Measurements from ENCODE around the gene SIPA1.
"Not testable (repeated sequence)": the region's sequence is repeated elsewhere in the genome, so short reads cannot be mapped to it uniquely, and the experiment has no call there.

Gene SIPA1

DNA sequence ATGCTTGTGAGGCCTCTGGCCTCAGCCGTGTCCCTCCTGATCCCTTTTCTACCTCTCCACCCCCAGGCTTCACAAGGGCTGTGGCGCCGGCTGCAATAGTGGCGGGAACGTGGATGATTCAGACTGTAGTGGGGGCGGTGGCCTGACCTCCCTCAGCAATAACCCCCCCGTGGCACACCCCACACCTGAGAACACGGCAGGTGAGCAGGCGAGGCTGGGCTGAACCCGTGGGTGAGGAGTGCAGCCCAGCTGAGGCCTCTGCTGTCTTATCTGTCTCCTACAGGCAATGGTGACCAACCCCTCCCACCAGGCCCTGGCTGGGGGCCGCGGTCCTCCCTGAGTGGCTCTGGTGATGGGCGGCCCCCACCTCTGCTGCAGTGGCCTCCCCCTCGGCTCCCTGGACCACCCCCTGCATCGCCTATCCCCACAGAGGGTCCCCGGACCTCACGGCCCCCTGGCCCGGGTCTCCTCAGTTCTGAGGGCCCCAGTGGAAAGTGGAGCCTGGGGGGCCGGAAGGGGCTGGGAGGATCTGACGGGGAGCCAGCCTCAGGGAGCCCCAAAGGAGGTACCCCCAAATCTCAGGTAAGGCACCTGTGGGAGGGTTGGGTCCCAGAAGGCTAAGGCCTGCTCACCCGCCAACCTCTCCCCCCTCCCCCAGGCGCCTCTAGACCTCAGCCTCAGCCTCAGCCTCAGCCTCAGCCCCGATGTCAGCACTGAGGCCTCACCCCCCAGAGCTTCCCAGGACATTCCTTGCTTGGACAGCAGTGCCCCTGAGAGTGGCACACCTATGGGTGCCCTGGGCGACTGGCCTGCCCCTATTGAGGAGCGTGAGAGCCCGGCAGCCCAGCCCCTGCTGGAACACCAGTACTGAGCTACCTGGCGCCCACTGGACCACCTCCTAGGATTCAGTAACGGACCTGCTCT, 1.5 kb upstream of the SIPA1 start:
- Histone ChIP-seq H3K27ac (ENCODE audit: low read depth, low read length) (no peak overlapping the region), H3K9me3 (ENCODE audit: control insufficient read depth in 1 of 2, low read length in 2 of 2) (no peaks in the 10 kb centered on the region), H3K4me1 (ENCODE audit: control insufficient read depth in 1 of 2, insufficient read depth in 2 of 2, low read length in 2 of 2) (peaks cover 17 to 30% of the 10 kb centered on the region in 2 donors), H3K4me3 (ENCODE audit: low read depth in 1 of 2, low read length in 2 of 2) (no peak overlapping the region), H3K36me3 (ENCODE audit: control insufficient read depth in 1 of 2, insufficient read depth in 2 of 2, low read length in 2 of 2) (peaks cover 20 to 52% of the 10 kb centered on the region in 2 donors), H3K27me3 (ENCODE audit: control insufficient read depth in 1 of 2, insufficient read depth in 2 of 2, low read length in 2 of 2) (no peaks in the 10 kb centered on the region), H3K9ac (ENCODE audit: low read depth in 1 of 2, low read length in 2 of 2) (no peak overlapping the region)

DNA sequence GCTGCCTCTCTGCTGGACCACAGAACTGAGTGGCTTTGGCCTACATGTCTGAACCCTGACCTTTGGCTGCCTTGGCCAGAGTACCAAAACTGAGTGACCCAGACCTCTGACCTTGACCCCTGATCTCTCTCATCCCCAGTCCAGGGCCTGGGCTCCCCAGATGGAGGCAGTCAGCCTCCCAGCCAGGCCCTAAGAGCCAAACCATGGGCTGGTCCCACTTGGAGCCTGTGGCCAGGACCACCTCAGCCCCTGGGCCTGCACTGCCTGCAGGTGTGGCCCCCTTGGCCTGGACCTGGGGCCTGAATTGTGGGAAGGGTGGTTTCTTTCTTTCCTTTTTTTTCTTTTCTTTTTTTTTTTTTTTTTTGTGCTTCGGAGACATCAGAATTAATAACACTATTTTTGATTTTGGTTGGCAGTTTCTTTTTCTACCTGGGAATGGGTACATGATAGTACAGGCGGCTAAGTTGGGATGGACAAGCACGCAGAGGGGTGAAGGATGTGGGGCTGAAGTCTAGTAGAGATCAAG, 806 bp upstream of the SIPA1 start:
- H3K9ac ChIP-seq (ENCODE audit: low read depth in 1 of 2, low read length in 2 of 2) = peak overlapping the region in 1 of 2 donors; percentile 81
- peaks cover 20 to 33% of the 10 kb centered on the region in 2 donors for H3K4me1 ChIP-seq (ENCODE audit: control insufficient read depth in 1 of 2, insufficient read depth in 2 of 2, low read length in 2 of 2)
- H3K36me3 ChIP-seq (ENCODE audit: control insufficient read depth in 1 of 2, insufficient read depth in 2 of 2, low read length in 2 of 2) = peaks cover 20 to 47% of the 10 kb centered on the region in 2 donors

DNA sequence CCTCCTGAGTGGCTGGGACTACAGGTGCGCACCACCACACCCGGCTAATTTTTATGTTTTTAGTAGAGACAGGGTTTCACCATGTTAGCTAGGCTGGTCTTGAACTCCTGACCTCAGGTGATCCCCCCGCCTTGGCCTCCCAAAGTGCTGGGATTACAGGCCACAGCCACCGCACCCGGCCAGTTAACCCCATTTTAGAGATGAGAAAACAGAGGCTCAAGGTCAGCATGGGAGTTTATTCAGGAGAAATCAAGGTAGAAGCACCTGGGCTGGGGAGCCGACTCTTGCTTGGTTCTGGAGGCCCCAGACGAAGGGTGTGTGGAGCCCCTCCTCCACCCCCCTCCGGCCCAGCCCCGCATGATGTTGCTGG, 1.3 kb downstream of the SIPA1 start:
- Histone ChIP-seq H3K36me3 (ENCODE audit: control insufficient read depth in 1 of 2, insufficient read depth in 2 of 2, low read length in 2 of 2) (peaks cover 19 to 33% of the 10 kb centered on the region in 2 donors), H3K4me3 (ENCODE audit: low read depth in 1 of 2, low read length in 2 of 2) (peak overlapping the region; percentile 52 to 80), H3K4me1 (ENCODE audit: control insufficient read depth in 1 of 2, insufficient read depth in 2 of 2, low read length in 2 of 2) (peaks cover 20 to 39% of the 10 kb centered on the region in 2 donors)
- not testable (repeated sequence) for H3K27me3 ChIP-seq (ENCODE audit: control insufficient read depth in 1 of 2, insufficient read depth in 2 of 2, low read length in 2 of 2); H3K27ac ChIP-seq (ENCODE audit: low read depth, low read length); H3K9ac ChIP-seq (ENCODE audit: low read depth in 1 of 2, low read length in 2 of 2); H3K9me3 ChIP-seq (ENCODE audit: control insufficient read depth in 1 of 2, low read length in 2 of 2)

More for the DNA sequence above, 806 bp upstream of the SIPA1 start:
- Histone ChIP-seq H3K4me3 (ENCODE audit: low read depth in 1 of 2, low read length in 2 of 2) (peak overlapping the region in 1 of 2 donors; percentile 40), H3K27me3 (ENCODE audit: control insufficient read depth in 1 of 2, insufficient read depth in 2 of 2, low read length in 2 of 2) (no peaks in the 10 kb centered on the region), H3K9me3 (ENCODE audit: control insufficient read depth in 1 of 2, low read length in 2 of 2) (no peaks in the 10 kb centered on the region), H3K27ac (ENCODE audit: low read depth, low read length) (no peak overlapping the region)

DNA sequence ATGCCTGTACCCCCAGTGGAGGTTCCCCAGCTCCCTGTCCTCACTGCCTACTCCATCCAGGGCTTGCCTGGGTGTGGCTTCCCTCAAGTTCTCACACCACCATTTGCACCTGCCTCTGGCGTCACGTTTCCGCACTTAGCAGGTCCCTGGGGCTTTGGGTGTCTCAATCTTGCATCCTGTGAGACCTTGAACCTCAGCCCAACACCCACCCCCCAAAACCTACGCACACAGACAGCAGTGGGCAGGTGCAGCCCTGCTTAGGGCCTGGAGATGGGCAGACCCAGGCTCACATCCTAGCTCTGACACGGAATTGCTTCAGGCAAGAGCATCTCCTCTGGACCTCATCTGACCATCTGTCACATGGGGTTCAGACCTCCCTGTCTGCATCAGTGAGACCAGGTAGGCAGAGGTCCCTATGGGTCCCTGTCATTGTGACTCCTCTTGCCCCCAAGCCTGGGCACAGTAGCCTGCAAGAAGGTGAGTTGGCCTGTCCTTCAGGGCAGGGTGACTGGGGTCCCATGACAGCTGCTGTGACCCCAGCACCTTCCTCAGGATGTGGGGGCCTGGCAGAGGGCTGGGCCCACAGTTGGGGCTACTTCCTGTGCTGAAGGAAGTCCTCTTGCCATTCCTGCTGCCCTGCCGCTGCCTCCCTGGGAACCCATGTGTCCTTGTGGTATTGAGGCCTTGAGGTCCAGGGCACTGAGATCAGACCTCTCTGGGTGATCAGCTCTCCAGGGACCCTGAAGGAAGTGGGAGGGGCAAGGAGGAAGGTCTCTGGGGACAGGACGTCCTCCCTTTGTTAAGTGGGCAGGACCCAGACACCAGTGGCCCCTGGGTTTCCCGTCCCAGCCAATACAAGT, 2.0 kb downstream of the SIPA1 start:
- Histone ChIP-seq H3K9ac (ENCODE audit: low read depth in 1 of 2, low read length in 2 of 2) (peak overlapping the region; percentile 26 to 61), H3K4me3 (ENCODE audit: low read depth in 1 of 2, low read length in 2 of 2) (peak overlapping the region; percentile 48 to 52), H3K36me3 (ENCODE audit: control insufficient read depth in 1 of 2, insufficient read depth in 2 of 2, low read length in 2 of 2) (peaks cover 13 to 26% of the 10 kb centered on the region in 2 donors), H3K27me3 (ENCODE audit: control insufficient read depth in 1 of 2, insufficient read depth in 2 of 2, low read length in 2 of 2) (no peaks in the 10 kb centered on the region), H3K9me3 (ENCODE audit: control insufficient read depth in 1 of 2, low read length in 2 of 2) (no peaks in the 10 kb centered on the region), H3K27ac (ENCODE audit: low read depth, low read length) (peak overlapping the region; percentile 84), H3K4me1 (ENCODE audit: control insufficient read depth in 1 of 2, insufficient read depth in 2 of 2, low read length in 2 of 2) (peaks cover 20 to 43% of the 10 kb centered on the region in 2 donors)

DNA sequence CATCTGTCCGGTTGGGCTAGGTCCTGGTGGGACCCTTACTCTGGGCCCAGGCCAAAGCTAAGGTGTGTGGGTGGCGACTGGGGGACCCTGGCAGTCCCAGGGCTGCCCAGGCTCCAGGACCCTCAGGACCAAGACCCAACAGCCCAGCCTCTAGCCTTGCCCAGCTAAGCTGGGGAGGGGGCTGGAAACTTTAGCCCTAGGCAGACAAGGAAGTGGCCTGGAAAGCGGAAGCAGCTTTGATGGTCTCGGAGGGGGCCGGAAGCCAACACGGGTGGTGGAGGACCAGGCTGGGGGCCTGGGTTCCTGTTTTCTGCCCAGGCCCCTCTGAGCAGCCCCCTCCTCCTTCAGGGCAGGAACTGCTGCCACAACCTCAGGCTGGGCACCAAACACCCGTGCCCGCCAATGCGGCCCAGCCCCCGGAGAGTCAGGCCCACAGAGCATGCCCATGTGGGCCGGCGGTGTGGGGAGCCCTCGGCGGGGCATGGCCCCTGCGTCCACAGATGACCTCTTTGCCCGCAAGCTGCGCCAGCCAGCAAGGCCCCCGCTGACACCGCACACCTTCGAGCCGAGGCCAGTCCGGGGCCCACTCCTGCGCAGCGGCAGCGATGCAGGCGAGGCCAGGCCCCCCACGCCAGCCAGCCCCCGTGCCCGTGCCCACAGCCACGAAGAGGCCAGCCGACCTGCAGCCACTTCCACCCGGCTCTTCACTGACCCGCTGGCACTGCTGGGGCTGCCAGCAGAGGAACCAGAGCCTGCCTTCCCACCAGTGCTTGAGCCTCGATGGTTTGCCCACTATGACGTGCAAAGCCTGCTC, 2.8 kb downstream of the SIPA1 start:
- Histone ChIP-seq H3K36me3 (ENCODE audit: control insufficient read depth in 1 of 2, insufficient read depth in 2 of 2, low read length in 2 of 2) (peaks cover 5 to 22% of the 10 kb centered on the region in 2 donors), H3K4me1 (ENCODE audit: control insufficient read depth in 1 of 2, insufficient read depth in 2 of 2, low read length in 2 of 2) (peaks cover 20 to 43% of the 10 kb centered on the region in 2 donors), H3K27me3 (ENCODE audit: control insufficient read depth in 1 of 2, insufficient read depth in 2 of 2, low read length in 2 of 2) (no peaks in the 10 kb centered on the region), H3K9me3 (ENCODE audit: control insufficient read depth in 1 of 2, low read length in 2 of 2) (no peaks in the 10 kb centered on the region), H3K4me3 (ENCODE audit: low read depth in 1 of 2, low read length in 2 of 2) (peak overlapping the region; percentile 52 to 53), H3K27ac (ENCODE audit: low read depth, low read length) (peak overlapping the region; percentile 84), H3K9ac (ENCODE audit: low read depth in 1 of 2, low read length in 2 of 2) (peak overlapping the region; percentile 32 to 61)

DNA sequence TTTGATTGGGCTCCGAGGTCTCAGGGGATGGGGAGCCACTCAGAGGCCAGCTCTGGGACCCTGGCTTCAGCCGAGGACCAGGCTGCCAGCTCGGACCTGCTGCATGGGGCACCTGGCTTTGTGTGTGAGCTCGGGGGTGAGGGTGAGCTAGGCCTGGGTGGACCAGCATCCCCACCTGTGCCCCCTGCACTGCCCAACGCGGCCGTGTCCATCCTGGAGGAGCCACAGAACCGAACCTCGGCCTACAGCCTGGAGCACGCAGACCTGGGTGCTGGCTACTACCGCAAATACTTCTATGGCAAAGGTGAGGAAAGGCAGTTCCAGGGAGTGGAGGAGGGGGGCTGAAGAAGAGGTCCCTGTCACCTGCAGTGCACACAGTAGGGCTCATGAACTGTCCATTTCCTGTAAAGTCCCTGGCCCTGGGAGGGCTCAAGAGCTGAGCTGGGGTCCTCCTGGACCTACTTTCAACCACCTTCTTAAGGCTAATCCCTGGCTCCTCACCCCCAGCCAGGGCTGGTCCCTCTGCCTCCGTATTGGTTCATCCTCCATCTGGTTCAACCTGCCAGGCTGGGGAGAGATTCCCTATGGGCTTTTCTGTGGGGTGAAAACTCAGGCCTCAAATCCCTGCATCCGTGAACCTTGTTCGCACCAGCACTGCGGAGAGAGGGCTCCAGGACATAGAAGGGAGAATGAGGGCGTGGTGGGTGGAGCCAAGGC, 3.6 kb downstream of the SIPA1 start:
- Histone ChIP-seq H3K36me3 (ENCODE audit: control insufficient read depth in 1 of 2, insufficient read depth in 2 of 2, low read length in 2 of 2) (peaks cover 0 to 16% of the 10 kb centered on the region in 2 donors), H3K9ac (ENCODE audit: low read depth in 1 of 2, low read length in 2 of 2) (peak overlapping the region; percentile 25 to 32), H3K27me3 (ENCODE audit: control insufficient read depth in 1 of 2, insufficient read depth in 2 of 2, low read length in 2 of 2) (no peaks in the 10 kb centered on the region), H3K27ac (ENCODE audit: low read depth, low read length) (peak overlapping the region; percentile 84), H3K9me3 (ENCODE audit: control insufficient read depth in 1 of 2, low read length in 2 of 2) (no peaks in the 10 kb centered on the region), H3K4me1 (ENCODE audit: control insufficient read depth in 1 of 2, insufficient read depth in 2 of 2, low read length in 2 of 2) (peaks cover 20 to 43% of the 10 kb centered on the region in 2 donors), H3K4me3 (ENCODE audit: low read depth in 1 of 2, low read length in 2 of 2) (peak overlapping the region; percentile 17 to 53)

DNA sequence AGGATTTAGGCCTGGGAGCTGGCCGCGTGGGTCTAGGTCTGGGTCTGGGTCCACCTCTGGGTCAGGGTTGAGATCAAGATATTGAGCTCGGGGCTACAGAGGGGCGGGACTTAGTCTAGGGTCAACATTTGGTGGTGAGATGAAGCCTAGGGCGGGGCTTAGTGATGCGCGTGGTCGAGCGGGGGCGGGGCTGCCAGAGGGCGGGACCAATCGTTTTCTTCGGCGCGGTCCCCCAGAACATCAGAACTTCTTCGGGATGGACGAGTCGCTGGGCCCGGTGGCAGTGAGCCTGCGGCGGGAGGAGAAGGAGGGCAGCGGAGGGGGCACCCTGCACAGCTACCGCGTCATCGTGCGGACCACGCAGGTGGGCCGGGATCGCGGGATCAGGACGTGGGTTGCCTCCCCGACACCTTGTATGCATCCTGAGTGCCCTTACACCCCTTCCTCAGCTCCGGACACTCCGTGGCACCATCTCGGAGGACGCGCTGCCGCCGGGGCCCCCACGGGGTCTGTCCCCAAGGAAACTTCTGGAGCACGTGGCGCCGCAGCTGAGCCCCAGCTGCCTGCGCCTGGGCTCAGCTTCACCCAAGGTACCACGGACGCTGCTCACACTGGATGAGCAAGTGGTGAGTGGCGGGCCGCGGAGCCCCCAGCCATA, 4.2 kb downstream of the SIPA1 start:
- H3K36me3 ChIP-seq (ENCODE audit: control insufficient read depth in 1 of 2, insufficient read depth in 2 of 2, low read length in 2 of 2) = peaks cover 0 to 9% of the 10 kb centered on the region in 2 donors
- H3K27me3 ChIP-seq (ENCODE audit: control insufficient read depth in 1 of 2, insufficient read depth in 2 of 2, low read length in 2 of 2) = no peaks in the 10 kb centered on the region
- peaks cover 17 to 39% of the 10 kb centered on the region in 2 donors for H3K4me1 ChIP-seq (ENCODE audit: control insufficient read depth in 1 of 2, insufficient read depth in 2 of 2, low read length in 2 of 2)
- H3K9me3 ChIP-seq (ENCODE audit: control insufficient read depth in 1 of 2, low read length in 2 of 2) = no peaks in the 10 kb centered on the region
- no peak overlapping the region for H3K27ac ChIP-seq (ENCODE audit: low read depth, low read length)
- H3K9ac ChIP-seq (ENCODE audit: low read depth in 1 of 2, low read length in 2 of 2) = no peak overlapping the region
- peak overlapping the region; percentile 17 to 53 for H3K4me3 ChIP-seq (ENCODE audit: low read depth in 1 of 2, low read length in 2 of 2)

DNA sequence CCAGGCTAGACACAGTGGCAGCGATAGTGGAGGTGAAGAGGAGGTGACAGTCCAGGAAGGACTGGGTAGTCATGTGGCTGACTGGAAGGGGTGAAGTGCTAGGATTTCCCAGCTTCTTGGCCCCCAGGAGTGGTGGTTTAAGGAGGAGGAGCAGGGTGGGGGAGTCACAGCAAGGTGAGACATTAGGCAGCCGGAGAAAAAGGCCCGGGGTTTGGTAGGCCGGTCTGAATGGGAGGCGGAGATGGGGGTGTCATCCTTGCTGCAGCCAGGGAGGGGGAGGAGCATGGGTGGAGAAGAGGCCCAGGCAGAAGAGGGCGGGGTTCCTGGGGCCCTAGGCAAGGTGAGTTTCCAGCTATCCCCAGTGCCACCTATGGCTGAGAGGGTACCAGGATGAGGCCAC, 6.1 kb downstream of the SIPA1 start:
- H3K4me1 ChIP-seq (ENCODE audit: control insufficient read depth in 1 of 2, insufficient read depth in 2 of 2, low read length in 2 of 2) = peaks cover 6 to 28% of the 10 kb centered on the region in 2 donors
- no peak overlapping the region for H3K27ac ChIP-seq (ENCODE audit: low read depth, low read length)
- no peaks in the 10 kb centered on the region for H3K9me3 ChIP-seq (ENCODE audit: control insufficient read depth in 1 of 2, low read length in 2 of 2)
- H3K4me3 ChIP-seq (ENCODE audit: low read depth in 1 of 2, low read length in 2 of 2) = no peak overlapping the region
- peaks cover 0 to 12% of the 10 kb centered on the region in 2 donors for H3K36me3 ChIP-seq (ENCODE audit: control insufficient read depth in 1 of 2, insufficient read depth in 2 of 2, low read length in 2 of 2)
- H3K9ac ChIP-seq (ENCODE audit: low read depth in 1 of 2, low read length in 2 of 2) = no peak overlapping the region
- no peaks in the 10 kb centered on the region for H3K27me3 ChIP-seq (ENCODE audit: control insufficient read depth in 1 of 2, insufficient read depth in 2 of 2, low read length in 2 of 2)

Data from duodenal mucosa (tissue), 2 donors.